Heart left ventricle (tissue), 13 donors: ENCODE results near the gene MATR3.

Source experiments
- POLR2A ChIP-seq, 2 donors: fragments of 450-650 bp; IDR thresholded peaks; one replicate each; pipeline ENCODE4 v1.6.1; 2017; ENCODE audit warnings: antibody characterized with exemption in 2 of 2, mild to moderate bottlenecking in 2 of 2, moderate library complexity in 2 of 2
- TF ChIP-seq, protein P1 (sequence below), 12 donors: fragments of 200-600 bp; sonication (generic) in 4 of 12; IDR thresholded peaks; one replicate each; pipeline versions ENCODE4 v1.5.0 to v1.8.0; 2018 to 2022; ENCODE audit warnings: antibody characterized with exemption in 12 of 12, mild to moderate bottlenecking in 5 of 12
- donor health status: ischemic (EF 13 %, LVEDD 7.1; RV severe dilation, severe dysfunction).
- donor health status: DM: no; HTN: yes; CAD: no.
- donor health status: DM: no; HTN: no; CAD: no.
- donor health status: ischemic (EF 25% LVEDD 6.9; RV normal size, moderate dysfunction).
- donor health status: ischemic (EF 25% LVEDD 5.7; RV mildly dilated, moderate dysfunction).
- donor health status: ischemic (EF 35%, LVEDD 5.7; RV mildly dilated, moderate dysfunction).
- donor health status: nonischemic (EF 11% LVEDD 7.7; RV severe dilation, severe dysfunction).
- donor health status: DM: yes; HTN: yes; CAD: no.
- donor health status: PGD.
- donor health status: ischemic (EF 29% LVEDD 5.4; RV normal size, mild dysfunction).
- donor health status: nonischemic (EF 23%, LVEDD 6.1; RV moderate dilation, normal function).

DNA sequence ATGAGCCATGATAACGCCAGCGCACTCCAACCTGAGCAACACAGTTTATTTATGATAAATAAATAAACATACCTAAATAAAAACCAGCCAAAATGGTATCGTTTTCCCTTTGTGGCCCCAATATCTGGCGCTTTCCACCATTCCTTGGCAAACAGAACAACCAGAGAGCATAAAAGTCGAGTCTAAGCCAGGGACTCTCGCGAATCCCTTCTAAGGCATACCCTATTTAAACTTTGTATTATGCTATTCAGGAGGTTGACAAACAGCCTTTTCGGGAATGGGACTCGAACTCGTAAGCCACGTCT lies 386 bp upstream of the MATR3 start:
- TF ChIP-seq, protein P1, sequence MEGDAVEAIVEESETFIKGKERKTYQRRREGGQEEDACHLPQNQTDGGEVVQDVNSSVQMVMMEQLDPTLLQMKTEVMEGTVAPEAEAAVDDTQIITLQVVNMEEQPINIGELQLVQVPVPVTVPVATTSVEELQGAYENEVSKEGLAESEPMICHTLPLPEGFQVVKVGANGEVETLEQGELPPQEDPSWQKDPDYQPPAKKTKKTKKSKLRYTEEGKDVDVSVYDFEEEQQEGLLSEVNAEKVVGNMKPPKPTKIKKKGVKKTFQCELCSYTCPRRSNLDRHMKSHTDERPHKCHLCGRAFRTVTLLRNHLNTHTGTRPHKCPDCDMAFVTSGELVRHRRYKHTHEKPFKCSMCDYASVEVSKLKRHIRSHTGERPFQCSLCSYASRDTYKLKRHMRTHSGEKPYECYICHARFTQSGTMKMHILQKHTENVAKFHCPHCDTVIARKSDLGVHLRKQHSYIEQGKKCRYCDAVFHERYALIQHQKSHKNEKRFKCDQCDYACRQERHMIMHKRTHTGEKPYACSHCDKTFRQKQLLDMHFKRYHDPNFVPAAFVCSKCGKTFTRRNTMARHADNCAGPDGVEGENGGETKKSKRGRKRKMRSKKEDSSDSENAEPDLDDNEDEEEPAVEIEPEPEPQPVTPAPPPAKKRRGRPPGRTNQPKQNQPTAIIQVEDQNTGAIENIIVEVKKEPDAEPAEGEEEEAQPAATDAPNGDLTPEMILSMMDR (IDR thresholded peaks at IDR 0.05), result no peak
- no peak for TF ChIP-seq POLR2A (IDR thresholded peaks at IDR 0.05)
